HG02884 (cell line): ENCODE results near the gene TMEM164.
A peak's percentile ranks its signal among the peaks of the same experiment; 100 is the strongest.

ENCODE experiments used
- ATAC-seq: cut with Tn5 transposase; IDR thresholded peaks from one replicate; pipeline ENCODE4 v1.9.1; 2021; ENCODE audit warnings: mild to moderate bottlenecking, moderate library complexity; ENCODE audit not compliant: unreplicated experiment

The TMEM164 gene

DNA sequence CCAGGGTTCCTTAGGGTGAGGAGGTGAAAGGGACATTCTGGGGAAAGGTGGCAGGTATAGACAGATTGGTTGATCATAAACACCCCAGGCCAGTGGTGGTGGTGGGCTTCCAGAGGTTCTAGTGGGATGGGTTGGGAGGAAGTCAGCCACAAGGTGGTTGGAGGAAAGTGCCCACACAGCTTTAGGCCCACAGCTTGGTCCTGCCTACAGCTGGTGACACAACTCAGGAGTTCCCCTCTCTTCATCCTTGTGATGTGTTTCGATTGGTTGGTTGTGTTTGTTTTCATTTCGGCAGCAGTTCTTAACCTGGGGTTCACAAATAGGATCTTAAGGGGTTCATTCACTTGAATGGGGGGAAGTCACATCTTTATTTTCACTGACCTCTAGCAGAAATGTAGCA, 157.0 kb downstream of the TMEM164 start:
- ATAC-seq: no peak

DNA sequence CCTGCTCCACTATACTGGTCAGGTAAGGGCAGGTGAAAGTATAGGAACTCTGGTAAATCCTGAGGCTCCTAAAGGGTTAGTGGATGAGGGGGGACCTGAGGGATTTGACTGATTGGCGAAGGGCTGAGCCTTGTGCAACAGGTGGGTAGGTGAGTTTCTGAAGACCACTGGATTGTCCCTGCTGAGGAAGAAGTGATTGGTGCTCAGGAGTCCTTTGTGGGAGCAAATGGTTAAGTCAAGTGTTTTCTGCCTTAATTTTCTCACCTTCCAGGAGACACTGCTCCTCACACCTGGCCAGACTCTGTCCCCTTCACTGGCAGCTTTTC, 158.4 kb downstream of the TMEM164 start:
- ATAC-seq: no peak

DNA sequence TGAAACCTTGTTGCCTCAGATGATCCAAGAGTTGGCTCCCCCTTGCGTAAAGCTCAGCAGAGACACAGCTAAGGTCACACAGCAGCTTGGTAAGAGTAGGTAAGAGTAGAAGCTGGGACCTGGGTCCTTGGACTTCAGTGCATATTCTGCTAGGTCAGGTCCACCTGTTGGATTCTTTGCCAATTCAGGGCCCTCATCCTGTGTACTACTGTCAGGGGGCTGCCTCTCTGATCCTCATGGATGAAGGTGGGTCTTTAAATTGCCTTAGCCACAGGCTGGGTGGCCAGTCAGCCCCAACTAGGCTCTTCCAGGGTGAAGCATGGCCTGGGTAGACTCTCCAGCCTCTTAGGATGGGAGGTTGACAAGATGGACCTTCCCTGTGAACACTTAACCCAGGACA, 159.2 kb downstream of the TMEM164 start:
- no peak for ATAC-seq

DNA sequence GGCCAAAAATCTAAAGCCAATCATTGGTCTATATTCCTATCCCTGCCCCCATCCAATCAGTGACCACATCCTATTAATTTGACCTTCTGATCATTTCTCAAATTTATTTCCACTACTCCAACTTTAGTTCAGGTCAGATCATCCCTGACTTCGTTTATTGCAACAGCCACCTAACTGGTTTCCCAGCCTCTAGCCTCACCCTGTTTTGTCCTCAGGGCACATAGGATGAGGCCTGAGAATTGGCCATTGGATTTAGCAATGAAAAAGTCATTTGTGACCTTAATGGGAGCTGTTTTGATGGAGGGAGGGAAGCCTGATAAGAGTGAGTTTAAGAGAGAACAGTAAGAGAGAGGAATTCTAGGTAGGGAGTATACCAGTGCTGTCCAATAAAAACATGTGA, 160.0 kb downstream of the TMEM164 start:
- no peak for ATAC-seq

DNA sequence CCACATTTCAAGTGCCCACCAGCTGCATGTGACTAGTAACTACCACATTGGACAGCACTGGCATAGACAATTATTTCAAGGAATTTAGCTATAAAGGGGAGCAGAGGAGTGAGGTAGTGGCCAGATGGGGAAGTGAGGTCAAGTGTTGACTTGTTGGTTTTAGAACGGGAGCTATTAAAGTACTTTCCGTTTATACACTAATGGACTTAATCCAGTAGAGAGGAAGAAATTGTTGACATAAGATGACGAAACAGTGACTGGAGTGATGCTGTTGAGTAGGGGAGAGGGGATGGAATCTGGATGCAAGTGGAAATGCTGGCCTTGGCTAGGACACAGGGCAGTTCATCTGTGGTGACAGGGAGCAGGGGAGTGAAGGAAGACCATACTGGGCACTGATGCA, 160.6 kb downstream of the TMEM164 start:
- ATAC-seq: no peak

DNA sequence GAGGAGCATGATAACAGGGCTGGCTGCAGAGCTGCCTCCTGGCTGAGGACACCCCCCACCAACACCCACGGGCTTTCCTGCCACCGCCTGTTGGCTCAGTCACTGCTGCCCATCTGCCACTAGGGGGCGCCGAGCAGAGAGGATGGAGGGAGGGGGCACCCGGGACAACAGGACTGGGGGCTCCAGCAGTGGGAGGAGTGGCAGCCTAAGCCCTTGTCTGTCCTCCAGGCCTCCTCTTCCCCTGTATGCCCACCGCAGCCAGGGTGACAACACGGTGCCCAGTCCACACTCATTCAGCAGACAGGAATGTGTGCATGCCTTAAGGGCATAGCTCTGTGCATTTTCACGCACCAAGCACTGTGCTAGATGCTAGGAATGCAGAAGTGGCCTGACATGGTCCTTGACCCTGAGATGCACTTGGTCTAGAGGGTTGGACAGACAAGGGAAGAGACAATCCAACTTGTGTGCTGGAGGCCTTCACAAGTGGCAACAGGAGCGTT, 165.1 kb downstream of the TMEM164 start:
- no peak for ATAC-seq

DNA sequence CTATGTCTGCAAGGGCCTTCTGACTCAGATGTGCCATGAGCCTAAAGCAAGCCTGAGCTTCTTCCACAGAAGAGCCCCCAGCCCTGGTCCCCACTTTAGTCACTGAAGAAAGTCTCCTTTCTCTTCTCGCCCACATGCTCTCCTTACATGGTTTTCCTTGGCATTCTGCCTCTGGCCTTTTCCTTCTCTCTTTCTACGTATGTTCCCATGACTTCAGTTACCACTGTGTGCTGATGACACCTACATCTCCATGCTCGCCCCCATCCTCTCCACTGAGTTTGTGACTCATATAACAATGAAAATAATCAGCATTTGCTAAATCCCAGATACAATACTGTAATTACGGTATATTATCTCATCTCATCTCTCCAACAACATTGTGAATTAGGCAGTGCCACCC, 165.7 kb downstream of the TMEM164 start:
- no peak for ATAC-seq

DNA sequence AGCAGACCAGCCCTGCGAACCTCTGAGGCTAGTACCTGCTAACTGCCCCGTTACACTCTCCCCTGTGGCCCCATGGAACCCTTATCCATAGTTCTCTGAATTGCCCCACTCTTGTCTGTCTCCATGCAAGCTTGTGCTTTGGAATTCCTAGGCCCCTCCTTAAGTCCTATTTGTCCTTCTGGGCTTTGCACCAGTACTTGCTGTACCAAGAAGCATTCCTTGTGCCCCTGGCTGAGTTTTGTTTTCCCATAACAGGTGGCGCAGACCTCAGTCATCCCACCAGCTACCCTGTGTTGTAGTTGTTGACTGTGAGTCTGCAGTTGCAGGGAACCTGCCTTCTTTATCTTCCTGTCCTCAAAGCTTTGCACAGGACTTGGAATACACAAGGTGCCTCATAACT, 167.1 kb downstream of the TMEM164 start:
- ATAC-seq: no peak

DNA sequence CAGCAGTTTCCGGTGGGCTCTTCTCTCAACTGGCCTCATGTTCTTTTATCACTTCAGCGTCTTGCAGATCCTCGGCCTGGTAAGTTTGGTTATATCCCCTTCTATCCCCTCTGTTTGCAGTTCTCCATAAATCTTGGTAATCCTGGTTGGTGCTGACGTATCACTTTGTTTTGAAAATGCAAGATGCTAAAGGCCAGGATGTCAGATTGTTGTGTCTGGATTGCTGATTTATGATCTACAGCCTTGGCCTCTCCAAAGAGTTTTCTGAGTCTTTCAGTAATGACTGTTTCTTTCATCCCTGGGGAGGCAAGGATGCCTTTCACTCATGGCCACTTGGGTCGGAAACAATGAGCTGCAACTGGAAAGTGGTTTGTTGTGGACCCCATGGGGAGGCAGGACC, 168.5 kb downstream of the TMEM164 start:
- ATAC-seq: no peak

DNA sequence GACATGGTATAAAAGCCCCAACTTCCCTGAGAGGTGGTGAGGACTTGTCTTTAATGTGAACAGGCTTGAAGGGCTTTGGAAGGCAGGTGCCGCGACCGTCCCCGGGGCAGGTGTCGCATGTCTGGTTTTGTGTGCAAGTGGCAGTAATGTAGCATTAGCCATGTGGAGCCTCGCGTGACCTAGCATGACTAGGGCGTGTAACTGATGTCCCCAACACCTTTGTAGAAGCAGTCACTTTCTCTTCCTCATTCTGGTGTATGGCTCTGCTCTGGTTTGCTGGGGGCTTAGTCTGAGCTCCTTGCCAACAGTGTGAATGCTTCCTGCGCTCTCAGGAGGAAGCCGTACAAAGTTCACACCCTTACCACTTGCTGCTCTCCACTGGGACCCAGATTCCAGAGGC, 169.3 kb downstream of the TMEM164 start:
- peak; percentile 98 for ATAC-seq

DNA sequence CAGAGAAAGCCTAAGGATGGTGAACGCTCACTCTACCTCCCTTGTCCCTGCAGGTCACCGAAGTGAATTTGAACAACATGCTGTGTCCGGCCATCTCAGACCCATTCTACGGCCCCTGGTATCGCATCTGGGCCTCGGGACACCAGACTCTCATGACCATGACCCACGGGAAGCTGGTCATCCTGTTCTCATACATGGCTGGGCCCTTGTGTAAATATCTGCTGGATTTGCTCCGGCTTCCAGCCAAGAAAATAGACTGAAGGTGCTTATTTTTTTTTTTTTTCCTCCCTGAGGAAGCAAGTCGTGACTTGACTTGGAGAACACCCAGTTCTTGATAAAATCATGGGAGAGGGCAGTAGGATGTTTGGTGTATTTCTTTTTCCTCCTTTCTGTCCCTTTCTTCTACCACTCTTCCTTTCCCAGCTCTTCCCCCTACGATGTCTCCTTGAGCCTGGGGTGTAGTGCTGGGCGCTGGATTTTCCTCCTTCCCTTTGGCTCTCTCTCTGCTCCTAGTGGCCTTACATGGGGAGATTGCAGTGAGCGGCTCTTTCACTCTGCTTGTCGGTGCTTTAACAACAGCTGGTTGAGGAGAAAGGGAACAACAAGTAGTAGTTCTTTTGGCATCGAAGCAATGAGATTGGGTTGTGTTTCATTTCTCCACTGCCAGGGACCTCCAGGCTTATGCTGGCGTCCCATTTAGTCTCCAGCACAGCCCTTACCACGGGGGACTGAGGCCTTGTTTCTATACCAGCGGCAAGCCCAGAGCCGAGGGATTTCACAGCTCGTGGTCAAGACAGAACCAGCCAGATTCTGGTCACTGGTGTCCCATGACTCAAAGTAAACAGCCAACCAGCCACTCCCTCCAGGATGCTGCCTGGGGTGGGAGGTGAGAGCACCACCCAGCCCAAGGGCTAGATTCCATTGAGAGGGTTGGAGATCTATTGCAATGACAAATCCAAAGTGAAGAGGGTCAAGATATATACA, 170.6 kb downstream of the TMEM164 start:
- ATAC-seq: no peak

DNA sequence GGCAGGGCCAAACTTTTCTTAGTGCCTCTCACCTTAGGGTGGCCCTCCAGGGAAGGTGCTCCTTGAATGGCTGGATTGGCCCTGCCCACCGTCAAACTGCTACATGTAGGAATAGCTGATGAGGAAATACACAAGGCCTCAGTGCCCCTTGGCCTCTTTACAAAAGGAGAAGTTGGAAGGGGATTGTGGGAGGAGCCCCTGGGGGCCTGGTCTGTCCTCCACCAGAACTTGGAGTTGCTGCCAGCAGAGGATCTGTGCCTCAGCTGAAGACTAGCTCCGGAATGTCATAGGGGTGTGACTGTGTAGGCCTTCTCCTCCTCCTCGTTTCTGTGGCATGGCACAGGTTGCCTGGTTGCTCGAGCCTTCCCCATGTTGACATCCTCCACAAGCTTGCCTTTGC, 172.2 kb downstream of the TMEM164 start:
- ATAC-seq: no peak

DNA sequence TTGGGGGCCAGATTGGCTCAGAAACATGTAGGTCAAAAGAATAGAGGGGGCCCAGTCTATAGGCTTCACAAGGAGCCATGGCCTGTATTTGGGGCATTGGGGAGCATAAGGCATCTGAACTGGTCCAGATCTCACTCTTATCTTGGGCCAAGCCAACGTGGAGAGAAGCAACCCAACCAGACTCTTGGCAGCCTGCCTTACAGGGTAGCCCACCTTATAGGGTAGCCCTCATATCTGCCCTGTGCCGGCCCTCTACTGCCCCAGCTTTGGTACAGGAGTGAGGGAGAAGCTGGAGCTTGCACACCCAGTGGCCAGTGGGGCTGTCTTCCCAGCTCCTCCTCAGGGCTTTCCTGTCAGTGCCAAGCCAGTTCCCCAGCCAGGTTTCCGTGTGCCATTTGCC, 172.8 kb downstream of the TMEM164 start:
- no peak for ATAC-seq

DNA sequence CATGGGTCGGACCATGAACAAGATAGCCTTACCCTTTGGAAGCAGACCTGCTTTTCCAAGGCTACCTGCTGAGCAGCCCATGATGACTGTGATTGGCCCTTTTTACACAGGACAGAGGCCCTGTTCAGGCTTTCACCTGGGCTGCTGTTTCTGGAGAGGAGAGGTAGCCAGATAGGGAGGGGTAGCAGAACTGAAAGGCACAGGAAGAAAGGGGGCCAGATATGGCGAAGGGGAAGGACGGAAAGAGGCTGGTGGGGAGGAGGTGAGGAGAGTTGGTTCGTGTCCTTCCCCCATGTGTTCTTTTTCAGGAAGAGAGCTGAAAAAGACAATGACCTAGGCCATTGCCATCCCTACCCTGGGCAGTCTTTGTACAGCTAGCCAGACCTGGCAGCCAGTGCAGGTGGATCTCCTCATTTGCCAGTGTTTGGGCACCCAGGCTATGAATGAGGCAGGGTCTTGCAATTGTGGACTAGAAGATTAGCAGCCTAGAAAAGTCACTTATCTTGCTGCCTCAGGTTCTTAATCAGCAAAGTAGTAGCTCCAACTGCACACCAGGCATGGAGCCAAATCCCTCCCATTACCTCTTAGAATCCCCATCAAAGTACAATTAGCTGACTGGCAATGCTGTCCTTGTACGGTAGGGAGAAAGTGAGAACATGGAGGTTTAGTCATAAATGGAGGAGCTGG, 175.4 kb downstream of the TMEM164 start:
- ATAC-seq: no peak

DNA sequence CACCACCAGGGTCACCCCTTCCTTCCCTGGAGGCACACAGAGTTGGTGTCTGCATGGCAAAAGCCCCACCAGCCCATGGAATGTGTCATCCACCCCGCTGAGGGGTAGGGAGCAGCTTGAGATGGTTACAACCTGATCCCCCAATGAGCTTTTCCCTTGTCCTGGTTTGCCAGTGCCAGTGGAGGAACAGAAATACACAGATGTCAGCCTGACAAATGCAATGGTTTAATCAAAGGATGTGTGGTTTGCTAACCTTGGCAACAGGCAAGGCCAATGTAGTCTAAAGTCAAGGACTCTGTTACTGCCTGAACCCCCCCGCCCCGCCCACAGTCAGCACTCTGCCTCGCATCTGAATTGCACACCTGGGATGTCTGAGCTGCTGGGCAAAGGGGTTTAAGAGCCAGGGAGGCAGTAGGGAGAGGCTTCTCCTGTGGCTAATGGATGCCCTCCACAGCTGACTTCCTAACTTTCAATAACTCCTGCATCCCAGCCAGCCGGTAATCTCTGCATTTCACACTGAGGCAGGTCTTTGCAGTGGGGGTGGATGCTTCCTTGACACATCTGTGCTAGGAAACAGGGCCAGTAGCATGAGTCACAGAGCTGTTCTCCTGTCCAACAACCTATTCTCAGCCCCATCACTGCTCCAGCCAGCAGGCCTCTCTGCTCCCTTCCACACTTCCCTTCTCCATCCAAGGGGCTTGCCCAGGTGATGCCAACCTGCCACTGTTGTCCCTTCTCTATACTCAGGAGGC, 177.4 kb downstream of the TMEM164 start:
- ATAC-seq: peak; percentile 13

DNA sequence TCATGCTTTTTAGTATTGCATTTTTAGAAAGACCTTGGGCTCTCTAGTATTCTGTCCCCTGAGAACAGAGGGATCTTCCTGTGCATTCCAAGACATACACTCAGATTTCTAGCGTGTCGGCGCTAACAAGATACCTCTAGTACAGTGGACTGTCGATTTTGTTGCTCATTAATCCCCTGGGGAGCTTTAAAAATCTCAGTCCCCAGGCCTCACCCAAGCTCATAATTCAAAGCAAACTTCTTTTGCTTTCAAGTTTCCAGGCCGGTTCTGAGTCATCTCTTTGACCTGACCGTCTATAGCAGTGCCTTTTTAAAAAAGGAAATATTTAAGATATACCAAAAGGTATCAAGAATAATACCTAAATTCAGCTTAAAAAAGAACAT, 178.0 kb downstream of the TMEM164 start:
- ATAC-seq: peak; percentile 87

DNA sequence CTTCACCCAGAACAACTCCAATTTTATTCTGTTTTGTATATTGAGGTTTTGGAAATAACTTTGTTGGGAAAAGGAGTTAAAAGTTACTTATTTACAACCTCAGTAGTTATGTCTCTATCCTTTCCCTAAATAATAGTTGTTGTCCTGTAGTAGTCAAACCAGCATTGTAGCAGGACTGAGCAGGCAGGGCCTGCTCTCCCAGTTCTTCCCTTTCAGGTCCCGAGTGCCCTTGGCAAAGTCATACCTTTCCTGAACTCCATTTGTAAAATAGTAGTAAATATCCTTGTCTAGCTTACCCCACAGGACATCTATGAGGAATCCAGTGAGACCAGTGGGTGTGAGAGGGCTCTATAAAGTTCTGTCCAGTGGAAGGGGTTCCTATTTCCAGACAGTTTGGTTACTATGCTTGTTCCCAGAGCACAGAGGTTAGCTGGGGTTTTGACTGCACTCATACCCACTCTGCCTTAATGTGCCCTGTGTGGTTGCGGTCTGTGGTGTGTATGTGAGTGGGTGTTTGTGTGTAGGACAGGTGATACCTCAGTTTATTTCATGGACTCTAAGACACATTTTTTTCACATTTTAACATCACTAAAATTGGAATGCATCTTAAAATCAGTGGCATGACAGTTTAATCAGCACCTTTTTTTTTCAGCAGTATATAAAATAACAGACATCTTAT, 178.7 kb downstream of the TMEM164 start:
- ATAC-seq: no peak

DNA sequence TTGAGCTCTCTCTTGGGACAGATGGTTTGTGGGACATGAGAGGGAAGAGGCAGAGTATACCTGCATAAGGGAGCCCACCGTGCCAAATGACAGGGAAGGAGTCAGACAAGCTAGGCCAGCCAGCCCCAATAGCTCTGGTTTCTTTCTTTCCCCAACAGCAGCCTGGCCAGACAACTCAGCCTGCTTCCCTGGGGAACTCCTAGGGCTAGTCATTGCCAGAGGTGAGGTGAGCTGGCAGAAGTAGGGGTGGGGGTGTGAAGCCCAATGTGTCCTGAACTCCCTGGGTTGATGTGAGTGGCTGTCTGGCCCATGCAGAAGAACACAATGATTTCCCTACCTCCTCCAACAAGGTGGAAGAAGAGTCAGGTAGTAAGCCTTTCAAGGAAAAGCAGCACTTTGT, 179.4 kb downstream of the TMEM164 start:
- ATAC-seq: no peak

DNA sequence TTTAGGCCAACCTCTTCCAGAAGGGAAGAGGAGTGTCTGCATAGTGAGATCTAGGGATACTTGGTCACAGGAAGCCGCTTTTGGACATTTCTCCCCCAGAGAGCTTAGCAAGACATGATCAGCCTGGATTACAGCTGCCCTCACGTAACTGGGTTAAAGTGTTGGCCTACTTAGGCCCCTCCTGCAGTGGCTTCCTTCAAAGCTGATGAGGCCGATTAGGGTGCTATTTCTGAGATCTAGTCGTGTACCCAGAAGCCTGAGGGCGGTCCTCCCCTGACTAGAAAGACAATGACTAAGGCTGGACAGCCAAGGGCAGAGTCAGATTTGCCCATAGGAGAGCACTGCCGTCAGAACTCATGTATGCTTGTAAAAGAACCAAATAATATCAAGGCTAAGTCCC, 180.0 kb downstream of the TMEM164 start:
- ATAC-seq: no peak

DNA sequence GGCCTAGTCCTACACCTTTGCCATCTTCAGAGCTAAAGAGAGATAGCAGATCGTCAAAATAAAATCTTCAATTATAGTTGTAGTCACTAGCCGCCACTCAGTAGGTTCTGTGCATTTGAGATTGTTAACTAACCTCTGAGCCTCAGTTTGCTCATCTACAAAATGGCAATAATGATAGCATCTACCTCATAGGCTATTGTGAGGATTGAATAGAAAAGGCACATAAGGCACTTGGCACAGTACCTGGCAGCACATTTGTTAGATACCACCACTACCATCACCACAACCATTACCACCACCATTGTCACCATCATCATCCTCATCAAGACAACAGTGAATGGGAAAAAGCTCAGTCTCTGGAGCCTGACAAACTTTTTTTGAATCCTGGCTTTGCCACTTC, 180.4 kb downstream of the TMEM164 start:
- no peak for ATAC-seq
